Nephron (organoid): ENCODE measurements around the gene CGREF1.

Experiments
- H3K27ac Mint-ChIP-seq, 3 experiments: 2 replicates each; pipeline ENCODE4 v1.8.0; 2020; ENCODE audit warnings: mixed read lengths in 3 of 3, mild to moderate bottlenecking in 2 of 3, moderate library complexity in 1 of 3
- H3K27me3 Mint-ChIP-seq: 2 replicates; pipeline ENCODE4 v1.8.0; 2021; ENCODE audit warnings: low read depth, mild to moderate bottlenecking, moderate library complexity, mixed read lengths
- H3K36me3 Mint-ChIP-seq: 2 replicates; pipeline ENCODE4 v1.8.0; 2020; ENCODE audit warnings: low read depth, mixed read lengths
- H3K4me1 Mint-ChIP-seq: 2 replicates; pipeline ENCODE4 v1.8.0; 2020; ENCODE audit warnings: mixed read lengths
- H3K4me3 Mint-ChIP-seq, 3 experiments: 2 replicates each; pipeline ENCODE4 v1.8.0; 2020; ENCODE audit warnings: mild to moderate bottlenecking in 3 of 3, mixed read lengths in 3 of 3, moderate library complexity in 2 of 3
- H3K9me3 Mint-ChIP-seq: 2 replicates; pipeline ENCODE4 v1.8.0; 2020; ENCODE audit warnings: mixed read lengths
- TF ChIP-seq, protein P1 (sequence below), 3 experiments: fragments of 200-600 bp; sonication (generic); IDR thresholded peaks; one replicate each; pipeline ENCODE4 v1.5.0; 2021; ENCODE audit warnings: antibody characterized with exemption in 3 of 3; ENCODE audit not compliant: unreplicated experiment in 3 of 3

Gene CGREF1

DNA sequence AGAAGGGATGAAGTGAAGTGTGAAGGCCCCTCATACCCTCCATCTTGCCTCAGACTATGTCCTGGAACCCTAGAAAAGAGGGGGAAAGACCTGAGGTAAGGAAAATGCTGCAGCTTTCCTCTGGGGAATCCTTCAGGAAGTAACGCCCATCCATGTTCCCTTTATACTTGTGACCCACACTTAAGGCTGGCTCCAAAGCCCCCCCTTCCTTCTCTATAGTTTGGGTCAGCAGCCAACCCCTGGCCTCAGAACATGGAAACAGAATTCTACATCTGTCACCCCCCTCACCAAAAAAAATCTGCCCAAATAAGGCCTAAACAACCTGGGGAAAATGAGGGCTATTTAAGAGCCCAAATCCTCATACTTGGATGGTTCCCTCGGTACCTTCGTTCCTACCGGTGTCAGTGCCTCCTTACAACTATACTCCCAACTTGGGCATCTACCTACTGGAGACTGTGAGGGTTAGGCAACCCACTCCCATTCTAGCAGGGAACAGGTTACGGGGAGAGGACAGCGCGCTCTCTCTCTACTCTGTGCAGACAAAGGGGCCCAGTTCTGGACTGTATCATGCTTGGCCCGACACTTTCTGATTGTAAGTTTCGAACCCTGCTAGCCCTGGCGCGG lies 48.2 kb downstream of the CGREF1 start:
- peak overlapping the region; percentile 97 to 100 (median 99) for H3K4me3 Mint-ChIP-seq
- H3K9me3 Mint-ChIP-seq = no peaks in the 10 kb centered on the region
- peaks cover 39% of the 10 kb centered on the region for H3K36me3 Mint-ChIP-seq
- H3K4me1 Mint-ChIP-seq = peaks cover 64% of the 10 kb centered on the region
- H3K27me3 Mint-ChIP-seq = no peaks in the 10 kb centered on the region
- TF ChIP-seq, protein P1, sequence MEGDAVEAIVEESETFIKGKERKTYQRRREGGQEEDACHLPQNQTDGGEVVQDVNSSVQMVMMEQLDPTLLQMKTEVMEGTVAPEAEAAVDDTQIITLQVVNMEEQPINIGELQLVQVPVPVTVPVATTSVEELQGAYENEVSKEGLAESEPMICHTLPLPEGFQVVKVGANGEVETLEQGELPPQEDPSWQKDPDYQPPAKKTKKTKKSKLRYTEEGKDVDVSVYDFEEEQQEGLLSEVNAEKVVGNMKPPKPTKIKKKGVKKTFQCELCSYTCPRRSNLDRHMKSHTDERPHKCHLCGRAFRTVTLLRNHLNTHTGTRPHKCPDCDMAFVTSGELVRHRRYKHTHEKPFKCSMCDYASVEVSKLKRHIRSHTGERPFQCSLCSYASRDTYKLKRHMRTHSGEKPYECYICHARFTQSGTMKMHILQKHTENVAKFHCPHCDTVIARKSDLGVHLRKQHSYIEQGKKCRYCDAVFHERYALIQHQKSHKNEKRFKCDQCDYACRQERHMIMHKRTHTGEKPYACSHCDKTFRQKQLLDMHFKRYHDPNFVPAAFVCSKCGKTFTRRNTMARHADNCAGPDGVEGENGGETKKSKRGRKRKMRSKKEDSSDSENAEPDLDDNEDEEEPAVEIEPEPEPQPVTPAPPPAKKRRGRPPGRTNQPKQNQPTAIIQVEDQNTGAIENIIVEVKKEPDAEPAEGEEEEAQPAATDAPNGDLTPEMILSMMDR (IDR thresholded peaks at IDR 0.05; ENCODE audit: unreplicated experiment in 3 of 3) = no peak
- H3K27ac Mint-ChIP-seq = peak overlapping the region; percentile 96 to 97 (median 96)

DNA sequence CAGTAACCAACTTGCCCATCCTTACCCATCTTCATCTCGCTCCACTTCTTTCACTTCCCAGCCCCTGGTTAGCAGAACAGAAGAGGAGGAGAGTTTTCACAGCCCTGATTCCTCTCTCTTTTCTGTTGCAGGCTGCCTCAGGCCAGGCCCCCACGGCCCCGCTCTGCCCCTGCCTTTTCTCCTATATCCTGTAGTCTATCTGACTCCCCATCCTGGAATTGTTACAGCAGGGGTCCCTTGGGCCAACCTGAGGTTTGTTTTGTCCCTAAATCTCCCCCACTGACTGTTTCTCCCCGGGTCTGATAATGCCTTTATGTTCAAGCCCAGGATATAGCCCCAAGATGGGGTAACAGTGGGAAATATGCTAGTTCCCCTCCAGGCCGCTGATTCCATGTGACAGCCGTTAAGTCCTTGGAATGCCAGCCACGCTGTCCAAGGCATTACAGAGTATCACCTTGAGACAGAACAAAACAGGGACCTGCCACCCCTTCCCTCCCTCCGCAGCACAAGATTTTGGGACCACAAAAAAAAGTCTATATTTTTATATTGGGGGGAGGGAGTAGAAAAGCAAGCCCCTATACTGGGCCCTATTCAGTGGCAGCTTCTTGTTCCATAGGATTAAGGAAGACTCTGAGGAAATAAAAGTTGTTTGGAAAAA lies 48.8 kb downstream of the CGREF1 start:
- TF ChIP-seq, protein P1 (IDR thresholded peaks at IDR 0.05; ENCODE audit: unreplicated experiment in 3 of 3) = no peak
- peak overlapping the region; percentile 96 to 97 (median 96) for H3K27ac Mint-ChIP-seq
- H3K36me3 Mint-ChIP-seq = peaks cover 44% of the 10 kb centered on the region
- peak overlapping the region; percentile 97 to 100 (median 99) for H3K4me3 Mint-ChIP-seq
- no peaks in the 10 kb centered on the region for H3K27me3 Mint-ChIP-seq
- no peaks in the 10 kb centered on the region for H3K9me3 Mint-ChIP-seq
- peaks cover 62% of the 10 kb centered on the region for H3K4me1 Mint-ChIP-seq

DNA sequence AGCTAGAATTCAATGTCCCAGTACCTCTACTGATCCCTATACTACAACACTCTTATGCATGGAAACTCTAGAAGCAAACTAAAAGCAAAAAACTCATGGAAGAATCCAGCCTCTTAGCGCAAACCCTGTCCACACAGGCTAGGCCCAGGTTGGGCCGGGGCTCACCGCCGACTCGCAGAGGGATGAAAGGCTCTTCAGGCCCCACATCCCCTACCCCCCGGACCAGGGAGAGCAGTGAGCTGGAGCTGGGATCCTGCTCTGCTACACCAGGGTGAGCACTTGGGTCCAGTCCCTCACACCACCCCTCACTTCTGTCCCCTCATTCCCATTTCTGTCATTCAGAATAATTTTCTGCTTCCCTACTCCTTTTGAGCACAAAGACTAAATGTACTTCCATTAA lies 49.5 kb downstream of the CGREF1 start:
- H3K27me3 Mint-ChIP-seq = no peaks in the 10 kb centered on the region
- H3K9me3 Mint-ChIP-seq = no peaks in the 10 kb centered on the region
- peaks cover 56% of the 10 kb centered on the region for H3K4me1 Mint-ChIP-seq
- H3K4me3 Mint-ChIP-seq = peak overlapping the region; percentile 97 to 100 (median 99)
- peak overlapping the region in 2 of 3 experiments; percentile 14 to 59 for H3K27ac Mint-ChIP-seq
- peaks cover 45% of the 10 kb centered on the region for H3K36me3 Mint-ChIP-seq
- TF ChIP-seq, protein P1 (IDR thresholded peaks at IDR 0.05; ENCODE audit: unreplicated experiment in 3 of 3) = no peak

DNA sequence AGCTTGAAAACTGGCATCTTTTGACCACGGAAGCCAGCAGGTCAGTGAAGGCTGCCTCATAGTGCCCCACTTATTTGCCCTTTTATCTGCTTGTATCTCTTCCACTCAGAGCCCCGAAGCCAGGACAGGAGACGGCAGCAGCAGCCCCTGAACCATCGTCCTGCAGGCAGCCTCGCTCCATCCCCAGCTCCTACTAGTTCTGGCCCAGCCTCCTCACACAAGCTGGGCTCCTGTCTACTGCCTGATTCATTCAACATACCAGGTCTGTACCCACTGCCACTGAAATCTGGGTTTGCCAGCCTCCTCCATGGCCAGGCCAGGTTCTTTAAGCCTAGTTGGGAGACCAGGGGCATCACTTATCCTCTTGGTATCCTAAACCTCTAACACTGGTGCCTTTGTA lies 51.5 kb downstream of the CGREF1 start:
- TF ChIP-seq, protein P1 (IDR thresholded peaks at IDR 0.05; ENCODE audit: unreplicated experiment in 3 of 3) = no peak
- peaks cover 61% of the 10 kb centered on the region for H3K36me3 Mint-ChIP-seq
- H3K4me3 Mint-ChIP-seq = no peak overlapping the region
- peaks cover 45% of the 10 kb centered on the region for H3K4me1 Mint-ChIP-seq
- H3K9me3 Mint-ChIP-seq = no peaks in the 10 kb centered on the region
- no peak overlapping the region for H3K27ac Mint-ChIP-seq
- no peaks in the 10 kb centered on the region for H3K27me3 Mint-ChIP-seq

- peaks cover 62% of the 10 kb centered on the region for H3K36me3 Mint-ChIP-seq
- no peaks in the 10 kb centered on the region for H3K27me3 Mint-ChIP-seq
- no peak overlapping the region for H3K27ac Mint-ChIP-seq
- peaks cover 29% of the 10 kb centered on the region for H3K4me1 Mint-ChIP-seq
- H3K4me3 Mint-ChIP-seq = no peak overlapping the region
- no peaks in the 10 kb centered on the region for H3K9me3 Mint-ChIP-seq
- TF ChIP-seq, protein P1 (IDR thresholded peaks at IDR 0.05; ENCODE audit: unreplicated experiment in 3 of 3) = no peak
Observed at GRCh38 chr2:27065128-27065527, 53.8 kb downstream of the CGREF1 start.

- peaks cover 55% of the 10 kb centered on the region for H3K36me3 Mint-ChIP-seq
- H3K9me3 Mint-ChIP-seq = no peaks in the 10 kb centered on the region
- H3K27me3 Mint-ChIP-seq = no peaks in the 10 kb centered on the region
- peaks cover 6% of the 10 kb centered on the region for H3K4me1 Mint-ChIP-seq
- no peak overlapping the region for H3K27ac Mint-ChIP-seq
- H3K4me3 Mint-ChIP-seq = no peak overlapping the region
- TF ChIP-seq, protein P1 (IDR thresholded peaks at IDR 0.05; ENCODE audit: unreplicated experiment in 3 of 3) = no peak
Observed at GRCh38 chr2:27060323-27060722, 58.6 kb downstream of the CGREF1 start.
